RWPE2 (cell line): ENCODE data around the gene GALNT10.

Experiments
- ATAC-seq: fragments of 200-7000 bp; cut with Tn5 transposase; 3 replicates; pipeline ENCODE4 v1.9.1; 2021; ENCODE audit warnings: low read depth
- DNase-seq: peaks from one replicate; pipeline ENCODE4 v3.0.0-alpha.2; 2020; ENCODE audit warnings: low spot score
- H3K27ac ChIP-seq: fragments of 450-650 bp; 2 replicates; pipeline ENCODE4 v1.5.1; 2017; ENCODE audit warnings: mild to moderate bottlenecking; ENCODE audit not compliant: poor library complexity, severe bottlenecking
- H3K27me3 ChIP-seq: fragments of 250-450 bp; sonication (Bioruptor Pico); 2 replicates; pipeline ENCODE4 v1.5.1; 2021; ENCODE audit warnings: mild to moderate bottlenecking, moderate library complexity; ENCODE audit not compliant: insufficient read depth, poor library complexity, severe bottlenecking
- H3K36me3 ChIP-seq: fragments of 250-450 bp; sonication (Bioruptor Pico); 2 replicates; pipeline ENCODE4 v1.5.1; 2020; ENCODE audit warnings: low read depth, mild to moderate bottlenecking, moderate library complexity
- H3K4me1 ChIP-seq: fragments of 250-450 bp; sonication (Bioruptor Pico); 2 replicates; pipeline ENCODE4 v1.5.1; 2021; ENCODE audit warnings: mild to moderate bottlenecking, moderate library complexity; ENCODE audit not compliant: insufficient read depth, poor library complexity, severe bottlenecking
- H3K4me3 ChIP-seq: fragments of 250-450 bp; sonication (Bioruptor Pico); 2 replicates; pipeline ENCODE4 v1.5.1; 2021; ENCODE audit warnings: mild to moderate bottlenecking, moderate library complexity; ENCODE audit not compliant: severe bottlenecking
- H3K9me3 ChIP-seq: fragments of 250-450 bp; sonication (Bioruptor Pico); 2 replicates; pipeline ENCODE4 v1.5.1; 2021; ENCODE audit warnings: mild to moderate bottlenecking, moderate library complexity; ENCODE audit not compliant: severe bottlenecking
- TF ChIP-seq, protein P1 (sequence below): fragments of 450-650 bp; IDR thresholded peaks from one replicate; pipeline ENCODE4 v1.5.1; 2017; ENCODE audit warnings: mild to moderate bottlenecking, moderate library complexity; ENCODE audit not compliant: poor library complexity, severe bottlenecking

Gene GALNT10

DNA sequence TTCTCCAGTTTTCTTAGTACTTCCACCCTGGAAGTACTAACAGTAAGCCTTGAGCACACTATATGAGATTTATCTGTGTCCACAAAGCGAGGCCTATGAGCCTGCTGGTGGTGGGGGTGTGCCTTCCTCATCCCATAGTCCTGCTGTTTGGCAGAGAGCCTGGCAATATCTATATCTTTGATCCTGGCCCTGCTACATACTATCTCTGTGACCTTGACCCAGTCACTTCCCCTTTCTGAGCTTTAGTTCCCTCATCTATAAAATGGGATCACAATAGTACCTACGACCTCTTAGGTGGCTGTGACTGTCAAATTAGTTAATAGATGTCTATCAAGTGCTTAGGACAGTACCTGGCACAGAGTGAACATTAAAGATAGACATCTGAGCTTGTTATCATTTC is 140.7 kb downstream of the GALNT10 start:
- no peak for DNase-seq
- Histone ChIP-seq H3K9me3 (no peaks in the 10 kb centered on the region), H3K27me3 (no peaks in the 10 kb centered on the region), H3K27ac (no peak overlapping the region), H3K4me1 (no peaks in the 10 kb centered on the region), H3K36me3 (peaks cover 4% of the 10 kb centered on the region; the same call in 1 of the 2 replicates), H3K4me3 (no peak overlapping the region)
- ATAC-seq: no peak
- TF ChIP-seq, protein P1, sequence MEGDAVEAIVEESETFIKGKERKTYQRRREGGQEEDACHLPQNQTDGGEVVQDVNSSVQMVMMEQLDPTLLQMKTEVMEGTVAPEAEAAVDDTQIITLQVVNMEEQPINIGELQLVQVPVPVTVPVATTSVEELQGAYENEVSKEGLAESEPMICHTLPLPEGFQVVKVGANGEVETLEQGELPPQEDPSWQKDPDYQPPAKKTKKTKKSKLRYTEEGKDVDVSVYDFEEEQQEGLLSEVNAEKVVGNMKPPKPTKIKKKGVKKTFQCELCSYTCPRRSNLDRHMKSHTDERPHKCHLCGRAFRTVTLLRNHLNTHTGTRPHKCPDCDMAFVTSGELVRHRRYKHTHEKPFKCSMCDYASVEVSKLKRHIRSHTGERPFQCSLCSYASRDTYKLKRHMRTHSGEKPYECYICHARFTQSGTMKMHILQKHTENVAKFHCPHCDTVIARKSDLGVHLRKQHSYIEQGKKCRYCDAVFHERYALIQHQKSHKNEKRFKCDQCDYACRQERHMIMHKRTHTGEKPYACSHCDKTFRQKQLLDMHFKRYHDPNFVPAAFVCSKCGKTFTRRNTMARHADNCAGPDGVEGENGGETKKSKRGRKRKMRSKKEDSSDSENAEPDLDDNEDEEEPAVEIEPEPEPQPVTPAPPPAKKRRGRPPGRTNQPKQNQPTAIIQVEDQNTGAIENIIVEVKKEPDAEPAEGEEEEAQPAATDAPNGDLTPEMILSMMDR: no peak

DNA sequence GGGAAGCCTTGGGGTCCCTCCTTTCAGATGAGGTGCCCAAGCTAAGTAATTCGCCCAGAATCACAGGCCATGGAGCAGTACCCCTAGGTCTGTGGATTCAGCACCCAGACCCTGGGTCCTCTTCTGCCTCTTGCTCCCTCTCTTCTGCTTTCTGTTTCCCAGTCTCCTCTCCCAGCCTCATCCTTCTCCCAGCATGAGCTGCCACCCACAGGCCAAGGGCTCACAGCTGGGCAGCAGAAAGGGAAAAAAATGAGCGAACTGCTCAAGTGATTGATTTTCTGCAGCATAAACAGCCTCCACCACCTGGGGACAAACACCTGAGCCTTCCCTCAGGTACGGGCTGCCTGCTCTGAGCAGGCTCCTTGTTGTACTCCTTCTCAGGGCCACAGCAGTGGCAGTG is 141.4 kb downstream of the GALNT10 start:
- no peaks in the 10 kb centered on the region for H3K27me3 ChIP-seq
- H3K36me3 ChIP-seq: peaks cover 8% of the 10 kb centered on the region; the same call in 1 of the 2 replicates
- DNase-seq: no peak
- H3K27ac ChIP-seq: no peak overlapping the region
- TF ChIP-seq, protein P1: no peak
- H3K4me1 ChIP-seq: no peaks in the 10 kb centered on the region
- ATAC-seq: no peak
- H3K9me3 ChIP-seq: no peaks in the 10 kb centered on the region
- H3K4me3 ChIP-seq: no peak overlapping the region

DNA sequence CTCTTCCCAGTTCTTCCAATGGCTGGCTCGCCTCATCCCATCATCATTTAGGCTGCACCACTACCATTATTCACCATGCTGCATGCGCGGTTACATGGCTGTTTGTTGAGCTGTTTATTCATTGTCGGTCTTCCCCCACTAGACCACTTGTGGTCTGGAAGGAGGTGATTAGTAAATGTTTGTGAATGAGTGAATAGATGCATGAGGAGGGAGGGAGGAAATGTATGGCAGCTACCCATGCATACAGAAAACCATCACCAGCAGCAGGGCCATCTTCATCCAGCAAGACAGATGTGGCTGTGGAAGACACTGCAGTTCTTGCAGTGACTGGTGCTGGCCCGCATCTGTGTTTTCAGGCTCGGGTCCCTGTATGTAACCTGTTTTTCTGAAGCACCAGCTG is 141.9 kb downstream of the GALNT10 start:
- Histone ChIP-seq H3K36me3 (peaks cover 8% of the 10 kb centered on the region; the same call in 1 of the 2 replicates), H3K4me1 (no peaks in the 10 kb centered on the region), H3K27ac (no peak overlapping the region), H3K27me3 (no peaks in the 10 kb centered on the region), H3K9me3 (no peaks in the 10 kb centered on the region), H3K4me3 (no peak overlapping the region)
- ATAC-seq (no peak), DNase-seq (no peak)
- TF ChIP-seq, protein P1: no peak

DNA sequence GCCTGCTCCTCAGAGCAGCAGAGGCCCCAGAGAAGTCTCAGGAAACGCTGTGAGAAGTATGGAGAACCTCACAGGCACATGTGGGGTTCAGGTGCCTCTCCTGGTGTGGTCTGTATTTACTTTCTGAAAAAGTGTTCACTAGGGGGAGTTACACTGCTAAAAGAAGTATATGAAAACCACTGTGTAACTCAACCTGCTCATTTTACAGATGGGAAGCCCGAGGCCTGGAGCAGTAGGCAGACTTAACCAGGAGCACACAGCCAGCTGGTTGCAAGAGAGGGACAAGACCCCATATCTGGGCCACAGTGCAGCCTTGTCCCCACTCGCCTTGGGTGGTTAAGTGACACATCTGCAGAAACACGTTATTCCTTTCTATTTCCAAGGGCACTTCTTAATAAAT is 142.5 kb downstream of the GALNT10 start:
- no peak for DNase-seq
- H3K27me3 ChIP-seq: no peaks in the 10 kb centered on the region
- TF ChIP-seq, protein P1: peak; percentile 5
- no peak overlapping the region for H3K27ac ChIP-seq
- H3K36me3 ChIP-seq: peaks cover 8% of the 10 kb centered on the region; the same call in 1 of the 2 replicates
- ATAC-seq: no peak
- H3K4me1 ChIP-seq: no peaks in the 10 kb centered on the region
- H3K4me3 ChIP-seq: no peak overlapping the region
- H3K9me3 ChIP-seq: no peaks in the 10 kb centered on the region

DNA sequence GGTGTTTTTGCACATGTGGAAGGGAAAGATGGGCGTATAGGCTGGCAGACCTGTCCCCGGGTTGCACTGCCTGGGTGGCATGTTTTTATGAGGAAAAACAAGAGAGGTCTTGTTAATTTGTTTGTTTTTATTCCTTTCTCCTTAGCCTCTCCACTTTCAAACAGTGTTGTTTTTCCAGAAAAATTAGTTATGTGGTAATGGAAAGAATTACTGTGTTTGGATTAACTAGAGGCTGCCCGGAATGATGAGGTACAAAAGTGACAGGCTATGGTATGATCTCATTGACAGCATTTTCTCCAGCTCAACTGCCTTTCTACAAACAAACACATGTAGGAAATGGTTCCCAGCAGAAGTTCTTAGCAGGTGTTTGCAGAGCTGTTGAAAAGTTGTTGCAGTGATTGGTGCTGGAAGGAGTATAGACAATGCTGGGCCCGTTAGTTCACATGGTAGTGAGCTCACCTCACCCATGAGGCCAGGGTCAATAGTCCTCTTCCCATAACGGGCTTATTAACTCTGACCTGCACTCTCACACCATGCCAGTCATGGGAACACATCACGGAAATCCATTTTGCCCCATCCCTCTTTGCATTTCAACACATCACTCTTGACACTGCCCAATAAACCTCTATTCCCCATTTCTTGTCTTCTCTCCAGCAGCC is 144.0 kb downstream of the GALNT10 start:
- Histone ChIP-seq H3K9me3 (no peaks in the 10 kb centered on the region), H3K27ac (no peak overlapping the region), H3K36me3 (peaks cover 8% of the 10 kb centered on the region; the same call in 1 of the 2 replicates), H3K4me1 (no peaks in the 10 kb centered on the region), H3K27me3 (no peaks in the 10 kb centered on the region), H3K4me3 (no peak overlapping the region)
- no peak for DNase-seq
- TF ChIP-seq, protein P1: no peak
- ATAC-seq: no peak
